HFF-Myc (cell line): ENCODE data around the gene FOXP1.

ENCODE experiments used
- DNase-seq: peaks from one replicate; pipeline ENCODE4 v3.0.0-alpha.2; 2011; ENCODE audit warnings: low read depth; ENCODE audit errors: extremely low read depth
- H3K4me3 ChIP-seq: replicated peaks from 2 replicates; pipeline ENCODE4 v1.5.1; 2011; ENCODE audit warnings: low read depth, mild to moderate bottlenecking, control low read depth, low read length
- CTCF ChIP-seq: IDR thresholded peaks from 2 replicates; pipeline ENCODE4 v1.5.1; 2012; ENCODE audit warnings: mild to moderate bottlenecking, low read depth, low read length, control low read depth; ENCODE audit errors: missing control alignments

The FOXP1 gene

GRCh38 chr3:71497971-71498444 lies 85.5 kb downstream of the FOXP1 start:
- H3K4me3 ChIP-seq: no peak overlapping the region
- DNase-seq: no peak
- TF ChIP-seq CTCF: no peak

- no peak overlapping the region for H3K4me3 ChIP-seq
- no peak for TF ChIP-seq CTCF
- DNase-seq: no peak
Measured at GRCh38 chr3:71497367-71497897, 86.1 kb downstream of the FOXP1 start.

DNA sequence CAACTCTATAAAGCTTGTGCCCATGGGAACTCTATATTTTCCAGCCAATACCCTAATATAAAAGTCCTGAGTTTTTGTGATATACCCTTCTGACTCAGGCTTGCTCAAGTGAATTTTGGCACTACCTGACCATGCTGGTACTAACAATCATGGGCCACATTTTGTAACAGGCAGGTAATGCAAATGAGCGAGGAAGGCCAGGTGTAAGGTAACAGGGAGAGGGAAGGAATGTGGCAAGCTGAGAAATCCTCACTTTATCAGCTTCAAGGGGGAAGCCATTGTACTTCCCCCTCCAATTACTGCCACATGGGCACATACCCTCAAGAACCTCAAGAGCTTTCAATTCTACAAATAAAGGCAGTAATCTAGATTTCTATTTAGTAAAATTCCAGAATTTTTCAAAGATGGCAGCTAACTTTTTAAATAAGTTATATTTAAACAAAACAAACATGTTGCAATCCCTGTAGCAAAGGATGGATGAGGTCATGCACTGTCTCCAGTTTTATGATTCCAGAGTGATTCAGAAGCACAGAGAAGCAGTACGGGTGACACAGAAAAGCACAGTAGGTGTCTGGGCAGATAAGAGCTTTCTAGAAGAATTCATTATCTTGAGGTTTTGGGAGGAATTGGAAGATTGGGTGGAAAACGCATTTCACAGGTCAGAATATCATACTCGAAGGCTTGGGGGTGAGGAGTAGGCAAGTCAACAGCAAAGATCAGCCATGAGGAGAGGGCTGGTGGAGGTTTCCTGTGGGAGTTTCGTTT lies 87.6 kb downstream of the FOXP1 start:
- DNase-seq: no peak
- no peak overlapping the region for H3K4me3 ChIP-seq
- no peak for TF ChIP-seq CTCF

- DNase-seq: no peak
- no peak overlapping the region for H3K4me3 ChIP-seq
- TF ChIP-seq CTCF: no peak
Measured at GRCh38 chr3:71494212-71494611, 89.3 kb downstream of the FOXP1 start.

DNA sequence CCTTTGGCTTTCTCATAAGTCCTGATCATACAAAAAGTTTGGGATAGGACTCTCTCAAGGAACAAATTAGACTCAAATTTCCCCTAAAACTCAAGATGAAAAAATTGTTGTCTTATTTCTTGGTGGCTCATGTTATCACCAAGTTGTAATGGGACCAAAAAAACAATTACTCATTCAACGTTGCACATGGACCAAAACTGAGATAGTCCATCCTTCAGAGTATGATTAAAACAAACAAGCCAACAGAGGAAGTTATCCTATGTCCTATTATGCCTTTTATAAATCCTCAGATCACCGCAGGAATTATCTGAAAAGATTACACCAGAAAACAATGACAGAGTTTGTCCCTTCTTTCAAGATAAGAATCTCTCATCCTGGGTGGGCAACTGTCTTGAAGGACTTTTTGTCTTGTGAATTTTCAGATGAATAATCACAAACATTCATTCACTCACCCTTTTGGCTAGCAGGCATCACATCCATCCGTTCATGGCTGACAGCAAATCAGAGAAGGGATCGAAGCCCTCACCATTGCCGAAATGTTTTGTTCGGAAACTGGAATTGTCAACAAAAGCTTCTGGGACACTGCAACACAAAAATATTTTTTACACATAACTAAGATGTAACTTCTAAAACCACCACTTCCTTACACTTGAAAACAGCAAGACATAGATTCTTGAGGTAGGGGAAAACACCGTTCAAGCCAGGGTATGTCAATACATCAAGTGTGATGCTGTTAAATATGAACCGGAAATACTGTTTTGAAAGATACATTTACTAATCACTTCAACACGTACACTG lies 90.4 kb downstream of the FOXP1 start:
- no peak for TF ChIP-seq CTCF
- no peak overlapping the region for H3K4me3 ChIP-seq
- no peak for DNase-seq

DNA sequence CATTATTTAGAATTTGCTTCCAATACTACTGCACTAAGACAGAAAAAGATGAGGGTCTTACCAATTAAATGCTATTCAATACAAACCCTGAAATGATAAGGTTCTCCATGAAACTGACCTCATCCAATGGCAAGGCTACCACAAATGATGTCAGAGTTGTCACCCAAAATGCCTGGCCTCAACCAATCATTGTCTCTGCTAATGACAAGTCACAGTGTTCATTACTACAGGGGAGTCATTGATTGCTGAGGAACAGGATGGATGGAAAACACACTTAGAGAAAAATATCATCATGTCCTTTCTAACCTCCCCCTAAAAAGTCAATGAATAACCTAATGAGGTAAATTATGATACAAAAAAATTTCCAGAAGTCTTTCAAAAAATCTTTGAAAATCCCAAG lies 91.0 kb downstream of the FOXP1 start:
- no peak for DNase-seq
- no peak for TF ChIP-seq CTCF

More for the DNA sequence above, 91.0 kb downstream of the FOXP1 start:
- H3K4me3 ChIP-seq: no peak overlapping the region
